Measurements from ENCODE around the gene NBPF1.
A peak's percentile ranks its signal among the peaks of the same experiment; 100 is the strongest.
"Not testable (repeated sequence)": the region's sequence is repeated elsewhere in the genome, so short reads cannot be mapped to it uniquely, and the experiment has no call there.

Gene NBPF1

GRCh38 chr1:16641159-16641975, 28.0 kb upstream of the NBPF1 start:
- not testable (repeated sequence) for DNase-seq

DNA sequence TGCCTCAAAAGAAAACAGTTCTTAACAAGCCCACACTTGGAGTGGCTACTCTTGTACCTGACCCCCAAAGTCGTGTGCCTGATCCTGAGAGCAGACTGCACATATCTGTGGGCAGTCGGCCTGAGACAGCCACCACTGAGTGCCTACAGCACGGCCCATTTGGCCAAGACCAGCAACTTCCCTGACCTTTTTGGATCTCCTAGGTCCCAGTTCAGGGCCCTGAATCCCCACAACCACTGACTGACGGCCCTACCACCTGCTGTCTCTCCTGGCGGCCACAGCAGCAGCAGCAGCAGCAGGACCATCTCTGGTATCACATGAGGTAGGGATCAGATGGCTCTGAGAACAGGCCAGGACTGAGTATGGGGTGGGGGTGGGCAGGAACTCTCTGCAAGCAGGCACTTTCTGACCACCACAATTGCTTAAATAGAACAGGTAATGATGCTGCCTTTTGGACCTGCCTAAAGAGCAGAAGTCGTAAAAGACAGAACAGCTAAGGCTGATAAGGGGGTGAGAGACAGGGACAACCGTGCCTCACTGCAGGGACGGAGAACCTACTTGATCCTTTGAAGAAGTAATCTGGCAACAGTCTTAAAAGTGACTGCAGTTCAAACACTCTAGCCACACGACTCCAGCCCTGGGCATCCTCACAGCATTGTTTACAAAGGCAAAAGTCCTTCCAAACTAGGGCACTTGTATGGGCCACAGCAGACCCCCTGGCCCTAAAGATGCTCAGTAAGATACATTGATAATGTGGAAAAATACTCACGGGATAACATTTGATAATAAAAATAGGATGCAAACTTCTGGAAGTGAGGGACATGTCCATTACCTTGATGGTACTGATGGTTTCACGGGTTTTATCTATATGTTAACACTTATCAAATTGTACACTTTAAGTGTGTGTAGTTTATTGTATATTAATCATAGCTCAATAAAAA, 26.0 kb upstream of the NBPF1 start:
- peak; percentile 0 for DNase-seq

DNA sequence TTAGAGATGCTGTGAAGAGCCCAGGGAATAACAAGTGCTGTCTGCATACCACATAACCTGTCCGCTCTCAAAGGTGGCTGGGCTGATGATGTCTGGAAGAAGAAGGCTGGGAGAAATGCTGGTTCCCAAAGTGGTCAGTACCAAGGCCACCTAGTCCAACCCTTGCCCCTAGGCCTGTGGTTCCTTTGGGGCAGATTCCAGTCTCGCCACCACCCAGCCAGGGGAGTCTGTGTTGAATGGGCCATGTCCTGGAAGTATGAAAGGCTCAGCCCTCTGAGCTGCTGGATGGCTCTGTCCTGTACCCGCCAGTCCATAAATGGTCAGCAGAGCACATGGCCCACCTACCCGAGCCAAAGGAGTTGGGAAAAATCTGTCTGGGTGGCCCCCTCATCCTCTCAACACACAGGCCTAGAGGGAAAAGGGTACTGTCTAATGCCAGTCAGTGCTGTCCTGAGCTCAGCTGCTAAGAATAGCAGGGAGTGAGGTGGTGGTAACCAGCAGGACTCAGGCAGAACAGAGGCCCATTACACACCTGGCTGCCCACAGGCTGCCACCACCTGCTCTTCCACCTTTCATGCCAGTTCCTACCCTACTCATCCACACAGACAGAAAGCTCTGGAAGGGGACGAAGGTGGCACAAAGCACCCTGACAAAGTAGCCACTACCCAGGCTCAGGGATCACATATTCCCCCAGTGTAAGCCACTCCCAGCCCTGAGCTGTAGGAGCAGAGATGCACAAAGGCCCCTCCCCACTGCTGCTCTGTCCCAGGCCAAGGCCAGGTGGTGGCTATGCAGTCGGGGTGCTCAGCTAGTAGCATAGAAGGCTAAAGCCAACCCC, 24.8 kb upstream of the NBPF1 start:
- not testable (repeated sequence) for DNase-seq

DNA sequence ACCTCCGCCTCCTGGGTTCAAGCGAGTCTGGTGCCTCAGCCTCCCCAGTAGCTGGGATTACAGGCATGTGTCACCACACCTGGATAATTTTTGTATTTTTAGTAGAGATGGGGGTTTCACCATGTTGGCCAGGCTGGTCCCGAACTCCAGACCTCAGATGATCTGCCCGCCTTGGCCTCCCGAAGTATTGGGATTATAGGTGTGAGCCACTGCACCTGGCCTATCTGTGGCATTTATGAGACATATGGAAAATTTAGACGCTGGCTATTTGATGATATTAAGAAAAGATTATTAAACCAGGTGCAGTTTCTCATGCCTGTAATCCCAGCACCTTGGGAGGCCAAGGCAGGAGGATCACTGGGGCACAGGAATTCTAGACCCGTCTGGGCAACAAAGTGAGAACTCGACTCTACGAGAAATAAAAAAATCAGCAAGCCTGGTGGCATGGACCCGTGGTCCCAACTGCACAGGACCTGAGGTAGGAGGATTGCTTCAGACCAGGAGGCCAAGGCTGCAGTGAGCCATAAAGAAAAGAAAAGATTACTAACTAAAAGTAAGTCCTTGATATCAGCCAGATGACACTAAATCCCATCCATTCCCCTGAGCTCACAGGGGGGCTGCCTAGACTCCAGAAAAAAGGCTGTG, 23.3 kb upstream of the NBPF1 start:
- not testable (repeated sequence) for DNase-seq

DNA sequence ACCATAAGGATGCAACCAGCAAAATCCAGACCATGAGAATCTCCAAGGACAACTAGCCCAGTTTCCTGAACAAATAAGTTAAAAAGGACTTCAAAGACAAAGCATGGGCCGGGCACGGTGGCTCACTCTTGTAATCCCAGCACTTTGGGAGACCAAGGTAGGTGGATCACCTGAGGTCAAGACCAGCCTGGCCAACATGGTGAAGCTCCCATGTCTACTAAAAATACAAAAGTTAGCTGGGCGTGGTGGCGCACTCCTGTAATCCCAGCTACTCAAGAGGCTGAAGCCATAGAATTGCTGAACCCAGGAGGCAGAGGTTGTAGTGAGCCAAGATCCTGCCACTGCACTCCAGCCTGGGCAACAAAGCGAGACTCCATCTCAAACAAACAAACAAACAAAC, 22.6 kb upstream of the NBPF1 start:
- not testable (repeated sequence) for DNase-seq

- DNase-seq = not testable (repeated sequence)
These were observed 20.3 kb upstream of the NBPF1 start for GRCh38 chr1:16633540-16634282.

- DNase-seq = not testable (repeated sequence)
These were observed 18.9 kb upstream of the NBPF1 start for GRCh38 chr1:16632044-16632850.

- no peak for DNase-seq
These were observed 18.1 kb upstream of the NBPF1 start for GRCh38 chr1:16631248-16632043.

DNA sequence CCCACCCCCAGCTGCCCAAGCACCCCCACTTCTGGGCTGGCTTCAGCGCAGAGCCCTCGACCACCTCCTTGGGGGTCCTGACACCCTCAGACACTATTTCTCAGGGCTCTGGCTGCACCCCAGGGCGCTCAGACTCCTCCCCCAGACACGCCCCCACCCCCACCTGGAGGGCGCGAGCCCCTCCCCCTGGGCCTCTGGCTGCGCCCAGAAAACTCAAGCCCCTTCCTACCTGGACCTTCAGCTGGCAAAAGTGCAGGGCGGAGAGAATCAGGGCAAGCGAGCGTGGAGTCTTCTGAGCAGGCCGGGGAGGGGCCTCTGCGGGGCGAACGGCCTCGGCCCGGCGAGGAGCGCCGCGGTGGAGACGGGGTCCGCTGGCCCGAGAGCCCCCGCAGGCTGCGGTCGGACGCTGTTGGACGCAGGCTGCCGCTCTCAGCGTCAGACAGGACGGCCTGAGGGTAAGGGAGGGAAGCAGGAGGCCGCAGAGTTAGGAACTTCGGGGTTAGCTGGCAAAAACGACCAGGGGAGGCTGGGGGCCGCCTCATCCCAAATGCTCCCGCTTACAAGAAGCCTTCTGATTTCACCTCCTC, 17.4 kb upstream of the NBPF1 start:
- no peak for DNase-seq

DNA sequence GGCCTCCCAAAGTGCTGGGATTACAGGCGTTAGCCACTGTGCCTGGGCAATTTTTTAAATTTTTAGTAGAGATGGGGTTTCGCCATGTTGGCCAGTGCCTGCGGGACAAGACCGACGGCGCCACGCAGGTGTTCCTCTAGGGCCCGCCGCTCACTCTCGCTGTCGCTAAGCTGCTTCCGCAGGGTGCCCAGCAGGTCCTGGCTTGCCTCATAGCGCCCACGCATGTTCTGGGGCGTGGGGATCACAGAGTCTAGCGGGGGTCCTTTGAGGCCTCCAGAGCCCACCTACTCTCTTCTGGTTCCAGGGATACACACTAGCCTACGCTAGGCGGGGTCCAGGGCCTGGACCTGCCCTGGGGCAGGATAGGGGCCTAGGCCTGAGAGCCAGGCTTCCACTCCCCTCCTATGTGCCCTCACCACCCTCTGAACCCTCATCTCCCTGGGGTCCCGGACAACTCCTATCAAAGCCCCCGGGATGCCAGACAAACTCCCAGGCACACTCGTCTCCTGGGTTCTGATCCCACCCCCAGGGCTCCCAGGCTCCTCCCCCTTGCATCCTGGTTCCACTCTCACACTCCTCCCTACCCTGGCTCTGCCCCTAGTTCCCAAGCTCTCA, 16.7 kb upstream of the NBPF1 start:
- not testable (repeated sequence) for DNase-seq

GRCh38 chr1:16628361-16629111, 15.2 kb upstream of the NBPF1 start:
- no peak for DNase-seq

DNA sequence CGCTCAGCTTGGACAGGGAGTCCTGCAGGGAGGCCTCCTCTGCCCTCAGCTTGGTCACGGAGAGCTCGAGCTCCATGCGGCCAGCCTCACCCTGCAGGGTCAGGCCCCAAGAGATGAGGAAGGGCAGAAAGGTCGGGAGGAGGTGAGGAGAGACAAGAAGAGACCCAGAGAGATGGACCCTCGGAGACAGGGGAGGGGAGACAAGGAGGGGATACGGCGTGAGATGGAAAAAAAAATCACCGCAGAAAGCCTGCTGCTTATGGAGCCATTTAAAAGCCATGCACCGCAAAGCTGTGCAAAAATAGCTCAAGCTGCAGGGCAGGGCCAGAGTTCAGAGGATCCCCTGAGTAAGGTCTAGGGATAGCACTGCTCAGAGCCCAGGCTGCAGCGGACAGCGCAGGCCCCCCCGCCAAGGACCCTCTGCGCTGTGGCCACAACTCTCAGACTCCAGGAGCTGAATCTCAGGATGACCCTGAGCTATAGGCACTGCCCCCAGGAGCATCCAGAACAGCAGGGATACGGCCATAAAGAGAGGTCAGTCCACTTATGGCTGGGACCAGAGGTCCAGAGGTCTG, 13.1 kb upstream of the NBPF1 start:
- not testable (repeated sequence) for DNase-seq

- DNase-seq = no peak
These were observed 12.4 kb upstream of the NBPF1 start for GRCh38 chr1:16625497-16626408.

DNA sequence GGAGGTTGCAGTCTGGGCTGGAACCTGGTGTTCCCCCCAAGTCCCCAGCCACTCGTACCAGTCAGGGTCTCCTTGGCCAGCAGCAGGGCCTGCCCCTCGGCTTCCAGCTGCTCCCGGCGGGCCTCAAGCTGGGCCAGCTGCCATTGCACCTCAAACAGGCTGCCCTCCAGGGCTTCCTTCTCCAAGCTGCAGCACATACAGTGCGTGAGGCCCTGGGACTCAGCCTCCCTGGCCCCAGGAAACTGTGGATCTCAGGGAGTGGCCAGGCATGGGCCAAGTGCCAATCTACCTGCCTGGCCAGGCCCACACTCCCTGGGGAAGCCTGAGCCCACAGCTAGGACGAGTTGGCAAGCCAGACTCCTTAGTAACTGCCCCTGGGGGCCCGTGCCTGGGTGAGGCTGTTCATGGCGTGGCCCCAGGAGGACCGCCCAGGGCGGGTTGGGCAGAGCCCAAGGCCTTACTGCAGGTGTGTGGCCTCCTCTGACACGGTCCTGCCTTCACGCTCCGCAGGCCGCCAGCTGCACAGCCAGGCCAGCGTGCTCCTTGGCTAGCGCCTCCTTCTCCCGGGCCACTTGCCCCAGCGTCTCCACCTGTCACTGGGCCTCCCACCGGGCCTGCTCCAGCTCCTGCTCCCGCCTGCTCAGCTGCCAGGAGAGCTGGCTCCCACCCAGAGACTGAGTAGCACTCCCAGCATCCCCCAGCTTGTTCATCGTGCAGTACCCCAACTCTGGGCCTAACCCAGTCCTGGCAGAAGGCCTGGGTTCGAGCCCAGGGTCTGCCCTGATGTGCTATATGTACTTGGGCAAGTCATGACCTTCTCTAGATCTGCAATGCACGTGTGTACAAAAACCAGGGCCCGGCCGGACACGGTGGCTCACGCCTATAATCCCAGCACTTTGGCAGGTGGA, 10.7 kb upstream of the NBPF1 start:
- DNase-seq = not testable (repeated sequence)

DNA sequence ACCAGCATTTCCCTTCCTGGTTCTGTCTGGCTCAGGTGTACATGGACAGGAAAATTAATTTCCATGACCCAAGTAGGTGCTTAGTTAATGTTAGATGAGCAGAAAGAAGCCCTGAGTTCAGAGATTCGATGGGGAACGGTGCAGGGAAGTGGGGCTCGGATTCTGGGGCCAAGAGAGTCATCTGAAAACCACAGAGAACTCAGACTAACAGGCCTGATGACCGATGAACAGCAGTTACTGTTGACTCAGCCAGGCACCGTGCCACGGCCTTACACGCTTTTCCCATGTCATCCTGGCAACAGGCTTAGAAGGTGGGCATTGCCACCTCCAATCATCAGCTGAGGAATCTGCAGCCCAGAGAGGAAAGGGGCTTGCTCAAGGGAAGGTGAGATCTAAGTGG, 10.0 kb upstream of the NBPF1 start:
- DNase-seq = not testable (repeated sequence)

Data from activated effector memory CD4-positive, alpha-beta T cell treated with Interleukin-2 at 50 U/mL for 16 hours (primary cell).